ENCODE data around the gene DLGAP1.

DLGAP1 gene

GRCh38 chr18:4211111-4211837, 243.8 kb downstream of the DLGAP1 start:
- TF ChIP-seq CTCF (IDR thresholded peaks at IDR 0.05): no peak
- DNase-seq (ENCODE audit: low spot score): no peak

DNA sequence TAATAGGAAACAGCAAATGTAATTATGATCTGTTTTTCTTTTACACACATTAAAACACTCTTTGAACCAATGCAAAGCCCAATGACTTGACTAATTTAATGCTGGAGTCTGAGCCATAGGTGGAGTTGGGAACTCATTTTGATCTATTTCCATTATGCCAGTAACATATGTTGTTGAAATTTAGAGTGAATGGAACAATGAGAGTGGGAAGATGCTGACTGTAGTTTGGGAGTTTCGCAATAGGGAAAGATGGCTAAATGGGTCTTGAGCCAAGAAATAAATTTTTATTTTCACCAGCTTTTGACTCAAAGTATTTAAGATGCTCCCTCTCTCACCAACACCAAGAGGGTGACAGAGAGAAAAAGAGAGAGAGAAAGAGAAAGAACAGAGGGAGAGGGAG, 246.7 kb downstream of the DLGAP1 start:
- DNase-seq (ENCODE audit: low spot score): no peak
- Histone ChIP-seq H3K27ac (no peak overlapping the region), H3K4me3 (no peak overlapping the region)
- TF ChIP-seq CTCF (IDR thresholded peaks at IDR 0.05): no peak

More at GRCh38 chr18:4211111-4211837, 243.8 kb downstream of the DLGAP1 start:
- no peak overlapping the region for H3K4me3 ChIP-seq
- no peak overlapping the region for H3K27ac ChIP-seq

GRCh38 chr18:4207383-4207985, 247.6 kb downstream of the DLGAP1 start:
- no peak for DNase-seq (ENCODE audit: low spot score)
- TF ChIP-seq CTCF (IDR thresholded peaks at IDR 0.05): no peak
- no peak overlapping the region for H3K27ac ChIP-seq

GRCh38 chr18:4204438-4204720, 250.7 kb downstream of the DLGAP1 start:
- no peak for TF ChIP-seq CTCF (IDR thresholded peaks at IDR 0.05)
- DNase-seq (ENCODE audit: low spot score): no peak
- Histone ChIP-seq H3K27ac (no peak overlapping the region), H3K4me3 (no peak overlapping the region)

More at GRCh38 chr18:4207383-4207985, 247.6 kb downstream of the DLGAP1 start:
- H3K4me3 ChIP-seq: no peak overlapping the region

GRCh38 chr18:4203568-4204437, 251.3 kb downstream of the DLGAP1 start:
- H3K4me3 ChIP-seq: no peak overlapping the region
- no peak for DNase-seq (ENCODE audit: low spot score)

DNA sequence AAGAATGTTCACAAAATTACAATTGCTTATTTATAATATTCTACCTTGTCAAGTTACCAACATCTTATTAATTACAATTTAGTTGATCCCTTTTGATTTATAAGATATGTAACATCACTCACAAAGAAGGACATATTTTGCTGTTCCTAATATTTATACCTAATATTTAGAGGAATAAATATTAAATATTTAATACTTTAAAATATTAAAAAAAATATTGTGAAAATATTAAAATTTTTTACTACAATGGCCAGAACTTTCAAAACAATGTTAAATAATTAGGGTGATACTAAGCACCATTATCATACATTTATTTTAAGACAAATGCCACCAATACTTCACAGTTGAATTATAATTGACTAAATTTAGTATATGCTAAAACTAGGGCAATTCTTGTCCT, 254.7 kb downstream of the DLGAP1 start:
- TF ChIP-seq CTCF (IDR thresholded peaks at IDR 0.05): no peak
- no peak for DNase-seq (ENCODE audit: low spot score)
- no peak overlapping the region for H3K4me3 ChIP-seq

More at GRCh38 chr18:4203568-4204437, 251.3 kb downstream of the DLGAP1 start:
- no peak for TF ChIP-seq CTCF (IDR thresholded peaks at IDR 0.05)
- no peak overlapping the region for H3K27ac ChIP-seq

More for the DNA sequence above, 254.7 kb downstream of the DLGAP1 start:
- no peak overlapping the region for H3K27ac ChIP-seq
